AG09309 (cell line): ENCODE data around the gene LAMTOR1.

ENCODE experiments used
- DNase-seq: peaks from one replicate; pipeline ENCODE4 v3.0.0-alpha.2; 2010; ENCODE audit warnings: low read depth
- H3K4me3 ChIP-seq: 2 replicates; pipeline ENCODE4 v1.5.1; 2011; ENCODE audit warnings: mild to moderate bottlenecking, low read depth, low read length, moderate library complexity; ENCODE audit not compliant: control insufficient read depth
- TF ChIP-seq, protein P1 (sequence below): IDR thresholded peaks from 2 replicates; pipeline ENCODE4 v1.5.1; 2011; ENCODE audit warnings: mild to moderate bottlenecking, low read depth, low read length, inconsistent platforms; ENCODE audit not compliant: insufficient read depth, control insufficient read depth; ENCODE audit errors: missing control alignments

LAMTOR1 gene

DNA sequence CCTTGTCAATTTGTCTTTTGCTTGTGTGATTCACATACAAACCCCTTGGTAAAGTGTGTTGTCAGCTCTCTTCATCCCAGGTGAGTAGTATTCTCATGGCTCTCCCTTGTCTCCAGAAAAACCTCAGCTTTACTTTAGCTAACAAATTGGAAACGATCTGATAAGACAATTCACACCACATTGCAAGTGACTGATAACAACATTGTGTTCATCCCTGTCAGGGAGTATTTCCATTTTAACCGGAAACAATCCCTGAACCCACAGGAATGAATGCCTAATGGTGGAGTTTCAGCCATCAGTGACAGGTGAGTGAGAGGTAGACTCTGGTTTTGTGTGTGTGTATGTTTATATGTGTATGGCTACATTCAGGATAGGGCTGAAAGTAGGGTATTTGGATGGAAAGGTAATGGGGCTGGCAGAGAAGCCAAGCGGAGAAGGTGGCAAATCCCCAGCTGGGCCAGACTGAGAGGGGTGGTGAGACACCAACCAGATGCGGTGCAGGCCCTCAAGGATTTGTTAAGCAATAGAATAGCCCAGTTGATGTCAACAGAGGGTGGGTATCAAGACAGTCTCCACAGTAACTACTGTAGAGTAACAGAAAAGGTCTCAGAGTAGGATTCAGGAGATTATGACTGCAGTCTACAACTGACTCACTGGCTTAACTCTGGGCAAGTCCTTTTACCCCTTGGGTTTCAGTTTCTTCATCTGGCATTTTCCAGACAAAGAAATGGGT lies 14.9 kb downstream of the LAMTOR1 start:
- no peak overlapping the region for H3K4me3 ChIP-seq
- DNase-seq, result no peak
- TF ChIP-seq, protein P1, sequence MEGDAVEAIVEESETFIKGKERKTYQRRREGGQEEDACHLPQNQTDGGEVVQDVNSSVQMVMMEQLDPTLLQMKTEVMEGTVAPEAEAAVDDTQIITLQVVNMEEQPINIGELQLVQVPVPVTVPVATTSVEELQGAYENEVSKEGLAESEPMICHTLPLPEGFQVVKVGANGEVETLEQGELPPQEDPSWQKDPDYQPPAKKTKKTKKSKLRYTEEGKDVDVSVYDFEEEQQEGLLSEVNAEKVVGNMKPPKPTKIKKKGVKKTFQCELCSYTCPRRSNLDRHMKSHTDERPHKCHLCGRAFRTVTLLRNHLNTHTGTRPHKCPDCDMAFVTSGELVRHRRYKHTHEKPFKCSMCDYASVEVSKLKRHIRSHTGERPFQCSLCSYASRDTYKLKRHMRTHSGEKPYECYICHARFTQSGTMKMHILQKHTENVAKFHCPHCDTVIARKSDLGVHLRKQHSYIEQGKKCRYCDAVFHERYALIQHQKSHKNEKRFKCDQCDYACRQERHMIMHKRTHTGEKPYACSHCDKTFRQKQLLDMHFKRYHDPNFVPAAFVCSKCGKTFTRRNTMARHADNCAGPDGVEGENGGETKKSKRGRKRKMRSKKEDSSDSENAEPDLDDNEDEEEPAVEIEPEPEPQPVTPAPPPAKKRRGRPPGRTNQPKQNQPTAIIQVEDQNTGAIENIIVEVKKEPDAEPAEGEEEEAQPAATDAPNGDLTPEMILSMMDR, result no peak

DNA sequence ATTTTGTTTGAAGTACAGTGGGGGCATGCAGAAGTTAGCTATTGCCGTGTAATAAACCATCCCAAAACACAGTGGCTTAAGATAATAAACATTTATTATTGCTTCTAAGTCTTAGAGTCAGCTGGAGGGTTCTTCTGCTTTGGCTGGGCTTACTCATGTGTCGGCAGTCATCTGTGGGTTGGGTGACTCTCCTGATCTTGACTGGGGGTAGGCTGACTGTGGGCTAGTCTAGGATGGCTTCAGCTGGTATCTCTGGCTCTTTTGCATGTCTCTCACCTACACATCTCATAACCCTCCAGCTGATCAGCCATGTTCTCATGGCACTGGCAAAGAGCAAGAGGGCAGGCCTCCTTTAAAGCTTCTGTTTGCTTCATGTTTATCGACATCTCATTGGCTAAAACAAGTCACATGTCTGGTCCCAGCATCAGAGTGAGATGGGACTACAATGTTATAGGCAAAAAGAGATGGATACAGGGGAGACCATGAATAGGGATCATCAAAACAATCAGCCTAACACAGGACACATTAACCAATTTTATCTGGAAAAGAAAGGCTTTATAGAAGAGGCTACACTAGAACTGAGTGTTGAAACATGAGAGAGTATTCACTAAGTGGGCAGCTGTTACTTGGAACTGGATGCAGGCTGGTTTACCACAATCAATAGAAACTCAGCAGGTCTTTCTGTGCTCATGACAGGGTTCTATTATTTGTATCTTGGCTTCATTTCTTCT lies 17.3 kb downstream of the LAMTOR1 start:
- TF ChIP-seq, protein P1, result no peak
- no peak for DNase-seq
- H3K4me3 ChIP-seq, result no peak overlapping the region

DNA sequence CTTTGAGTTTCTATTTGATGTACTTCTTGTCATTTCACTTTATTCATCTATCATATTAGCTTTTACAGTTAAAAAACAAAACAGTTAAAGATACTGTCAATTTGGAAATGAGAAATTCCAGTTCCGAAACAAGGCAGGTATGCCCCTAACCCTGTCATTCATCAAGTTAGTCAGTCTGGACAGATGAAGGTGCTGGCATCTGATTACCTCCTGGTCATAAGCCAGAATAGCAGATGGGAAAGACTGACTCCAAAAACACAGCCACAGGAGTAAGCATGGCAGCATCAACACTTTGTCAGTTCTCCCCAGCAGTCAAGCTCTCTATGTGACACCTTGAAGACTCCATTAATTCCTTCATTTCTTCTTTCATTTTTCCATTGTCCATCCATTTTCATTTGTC lies 18.1 kb downstream of the LAMTOR1 start:
- TF ChIP-seq, protein P1, result no peak
- no peak overlapping the region for H3K4me3 ChIP-seq
- no peak for DNase-seq

DNA sequence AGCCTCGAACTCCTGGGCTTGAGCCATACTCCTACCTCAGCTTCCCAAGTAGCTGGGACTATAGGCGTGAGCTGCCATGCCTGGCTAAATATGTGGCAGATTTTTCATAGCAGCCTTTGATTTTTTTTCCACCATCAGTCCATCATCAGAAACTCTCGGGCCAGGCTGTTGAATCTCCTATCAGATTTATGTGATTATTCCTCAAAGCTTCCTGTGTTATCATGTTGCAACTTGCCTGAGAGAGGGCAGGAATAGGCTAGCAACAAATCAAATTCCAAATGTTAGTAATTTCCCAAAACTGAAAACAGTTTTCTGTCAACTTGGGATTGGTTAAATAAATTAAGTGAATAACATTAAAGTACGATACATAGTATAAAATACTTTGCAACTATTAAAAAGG lies 19.0 kb downstream of the LAMTOR1 start:
- DNase-seq, result no peak
- TF ChIP-seq, protein P1, result no peak
- H3K4me3 ChIP-seq, result no peak overlapping the region

DNA sequence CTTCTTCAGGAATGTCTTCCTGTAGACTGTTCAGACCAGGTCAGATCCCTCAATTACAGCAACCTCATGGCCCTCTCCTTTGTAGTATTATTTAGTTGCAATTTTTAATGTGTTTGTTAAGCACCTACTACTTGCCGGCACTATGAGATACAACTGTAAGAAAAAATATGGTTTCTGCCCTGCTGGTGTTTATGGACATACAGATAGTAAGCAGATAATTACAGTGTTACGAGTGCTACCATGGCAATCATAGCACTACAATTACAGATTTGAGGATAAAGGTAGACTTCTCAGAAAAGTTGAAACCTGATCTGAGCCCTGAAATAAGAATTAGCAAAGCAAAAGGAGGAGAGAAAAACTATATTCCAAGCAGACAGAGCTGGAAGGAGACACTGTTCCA lies 19.7 kb downstream of the LAMTOR1 start:
- DNase-seq, result no peak
- TF ChIP-seq, protein P1, result no peak
- no peak overlapping the region for H3K4me3 ChIP-seq

DNA sequence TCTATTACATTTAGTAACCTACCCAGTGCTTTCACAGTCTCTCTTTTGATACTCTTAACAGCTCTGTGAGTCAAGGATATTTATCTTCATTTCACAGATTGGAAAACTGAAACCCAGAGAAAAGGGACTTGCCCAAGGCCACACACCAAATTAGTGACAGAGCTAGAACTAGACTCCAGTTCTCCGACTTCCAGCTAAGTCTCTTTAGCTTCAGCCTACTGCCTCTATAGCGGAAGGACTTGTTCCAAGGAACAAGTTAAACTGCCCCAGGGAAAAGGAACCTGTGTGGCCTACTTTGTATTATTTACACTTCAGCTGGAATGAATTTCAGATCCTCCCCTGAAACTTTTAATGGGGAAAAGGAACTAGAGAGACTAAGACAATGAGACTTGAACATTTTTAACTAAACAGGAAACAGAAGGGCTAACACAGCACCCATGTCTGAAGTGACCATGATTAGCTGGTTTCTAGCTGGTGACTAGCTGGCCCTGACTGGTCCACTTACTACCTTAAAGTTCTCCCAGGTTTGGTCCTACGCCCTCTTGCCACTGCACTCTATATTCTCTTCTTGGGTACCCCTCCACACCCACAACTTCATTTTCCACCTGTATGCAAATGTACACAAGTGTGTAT lies 21.2 kb downstream of the LAMTOR1 start:
- no peak overlapping the region for H3K4me3 ChIP-seq
- TF ChIP-seq, protein P1, result no peak
- no peak for DNase-seq
